IgD-negative memory B cell (primary cell): ENCODE measurements around the gene PDZD4. TPM values are rescaled to one million over a fixed set of nuclear protein-coding genes. Genes with fewer than 3 reads are reported as not detected.
A peak's percentile ranks its signal among the peaks of the same experiment; 100 is the strongest.

ENCODE experiments used
- H3K27ac Mint-ChIP-seq, 3 donors: one replicate each; pipeline ENCODE4 v1.8.0; 2020 to 2022; ENCODE audit warnings: mild to moderate bottlenecking in 3 of 3, mixed read lengths in 3 of 3, moderate library complexity in 1 of 3
- H3K27me3 Mint-ChIP-seq: one replicate; pipeline ENCODE4 v1.8.0; 2021; ENCODE audit warnings: mixed read lengths
- H3K36me3 Mint-ChIP-seq: one replicate; pipeline ENCODE4 v1.8.0; 2020; ENCODE audit warnings: mild to moderate bottlenecking, mixed read lengths
- H3K4me1 Mint-ChIP-seq, 3 donors: one replicate each; pipeline ENCODE4 v1.8.0; 2020 to 2022; ENCODE audit warnings: mixed read lengths in 3 of 3, mild to moderate bottlenecking in 1 of 3
- H3K4me3 Mint-ChIP-seq, 4 donors: one replicate each; pipeline ENCODE4 v1.8.0; 2020 to 2022; ENCODE audit warnings: mild to moderate bottlenecking in 4 of 4, mixed read lengths in 4 of 4, moderate library complexity in 3 of 4
- H3K9me3 Mint-ChIP-seq, 3 donors: one replicate each; pipeline ENCODE4 v1.8.0; 2020 to 2021; ENCODE audit warnings: mixed read lengths in 3 of 3, mild to moderate bottlenecking in 1 of 3
- polyA plus RNA-seq: library from polyadenylated mRNA; unstranded; fragments of 300-500 nt; fragmentation: Illumina TruSeq; gene quantifications from one replicate; pipeline ENCODE4 v1.2.3, GENCODE V29; 2021

Gene PDZD4
- polyA plus RNA-seq, 1 donor from 2014 or later = 0.15 TPM

DNA sequence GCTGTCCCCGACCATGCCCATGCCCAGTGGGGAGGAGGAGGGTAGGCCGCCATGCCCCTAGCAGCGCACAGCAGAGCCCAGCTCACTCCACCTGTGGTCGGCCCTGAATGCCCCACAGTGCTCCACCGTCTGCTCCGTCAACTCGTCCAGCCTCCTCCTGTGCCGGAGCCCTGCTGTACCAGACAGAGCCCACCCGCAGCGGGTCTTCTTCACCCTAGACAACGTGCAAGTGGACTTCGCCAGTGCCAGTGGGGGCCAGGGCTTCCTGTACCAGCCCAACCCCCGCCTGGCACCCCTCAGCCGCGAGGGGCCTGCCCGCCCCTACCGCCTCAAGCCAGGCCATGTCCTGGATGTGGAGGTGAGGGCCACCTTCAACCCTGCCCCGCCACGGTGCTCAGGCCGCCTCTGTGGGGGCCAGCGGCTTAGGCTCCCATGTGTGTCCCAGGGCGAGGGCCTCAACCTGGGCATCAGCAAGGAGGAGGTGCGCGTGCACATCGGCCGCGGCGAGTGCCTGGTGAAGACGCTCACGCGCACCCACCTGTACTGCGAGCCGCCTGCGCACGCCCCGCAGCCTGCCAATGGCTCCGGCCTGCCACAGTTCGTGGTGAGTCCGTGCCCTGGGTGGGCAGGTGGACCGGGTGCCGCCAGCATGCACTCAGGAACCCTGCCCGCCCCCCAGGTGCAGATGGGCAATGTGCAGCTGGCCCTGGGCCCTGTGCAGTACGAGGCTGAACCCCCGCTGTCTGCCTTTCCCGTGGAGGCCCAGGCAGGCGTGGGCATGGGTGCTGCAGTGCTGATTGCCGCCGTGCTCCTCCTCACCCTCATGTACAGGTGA is 56.4 kb downstream of the PDZD4 start:
- no peak overlapping the region for H3K4me3 Mint-ChIP-seq
- no peaks in the 10 kb centered on the region for H3K36me3 Mint-ChIP-seq
- no peak overlapping the region for H3K27ac Mint-ChIP-seq
- peaks cover 1% of the 10 kb centered on the region for H3K27me3 Mint-ChIP-seq
- H3K4me1 Mint-ChIP-seq = peaks cover 0 to 2% (median 0%) of the 10 kb centered on the region in 3 donors
- no peaks in the 10 kb centered on the region for H3K9me3 Mint-ChIP-seq

GRCh38 chrX:153773218-153773611 is 57.1 kb downstream of the PDZD4 start:
- no peak overlapping the region for H3K27ac Mint-ChIP-seq
- H3K27me3 Mint-ChIP-seq = peaks cover 1% of the 10 kb centered on the region
- no peaks in the 10 kb centered on the region for H3K9me3 Mint-ChIP-seq
- H3K4me3 Mint-ChIP-seq = no peak overlapping the region
- no peaks in the 10 kb centered on the region for H3K36me3 Mint-ChIP-seq
- H3K4me1 Mint-ChIP-seq = peaks cover 0 to 2% (median 0%) of the 10 kb centered on the region in 3 donors

DNA sequence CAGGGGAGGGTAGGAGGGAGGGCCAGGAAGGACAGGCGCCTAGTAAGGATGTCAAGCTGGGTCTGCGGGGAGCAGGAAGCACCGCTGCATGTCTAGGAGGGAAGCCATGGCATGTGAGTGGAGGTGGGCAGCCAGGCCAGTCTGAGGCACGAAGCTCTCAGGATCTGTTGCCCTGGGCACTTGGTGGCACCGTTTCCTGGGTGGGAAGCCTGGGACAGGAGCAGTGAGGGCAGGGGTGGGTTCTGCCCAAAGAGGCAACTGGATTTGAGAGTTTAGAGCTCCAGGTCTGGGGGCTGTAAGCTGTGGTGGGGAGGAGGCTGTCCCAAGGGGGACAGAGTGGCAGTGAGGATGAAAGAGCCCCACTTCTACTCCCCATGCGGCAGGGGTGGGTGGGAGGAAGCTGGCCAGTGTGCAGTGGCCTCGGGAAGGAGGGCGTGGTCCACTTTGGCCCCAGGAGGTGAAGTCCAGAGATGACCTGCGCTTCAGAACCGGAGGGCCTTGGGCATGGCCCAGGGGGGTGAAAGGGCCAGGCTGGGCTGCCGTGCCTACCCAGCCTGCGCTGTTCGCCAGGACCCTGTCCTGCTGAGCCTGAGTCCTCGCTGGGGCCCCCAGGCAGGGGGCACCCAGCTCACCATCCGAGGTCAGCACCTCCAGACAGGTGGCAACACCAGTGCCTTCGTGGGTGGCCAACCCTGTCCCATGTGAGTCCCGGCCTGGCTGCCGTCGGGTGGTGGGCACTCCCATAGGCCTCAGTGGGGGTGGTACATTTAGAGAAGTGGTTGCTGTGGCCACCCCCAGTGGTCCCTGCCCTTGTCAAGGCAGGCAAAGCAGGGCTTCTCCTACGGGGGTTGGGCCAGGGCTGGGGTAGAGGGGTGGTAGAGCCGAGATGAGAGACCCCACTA is 57.8 kb downstream of the PDZD4 start:
- Mint-ChIP-seq H3K27me3 (peaks cover 1% of the 10 kb centered on the region), H3K4me3 (no peak overlapping the region), H3K9me3 (no peaks in the 10 kb centered on the region), H3K27ac (no peak overlapping the region), H3K4me1 (peaks cover 0 to 2% (median 0%) of the 10 kb centered on the region in 3 donors), H3K36me3 (no peaks in the 10 kb centered on the region)

DNA sequence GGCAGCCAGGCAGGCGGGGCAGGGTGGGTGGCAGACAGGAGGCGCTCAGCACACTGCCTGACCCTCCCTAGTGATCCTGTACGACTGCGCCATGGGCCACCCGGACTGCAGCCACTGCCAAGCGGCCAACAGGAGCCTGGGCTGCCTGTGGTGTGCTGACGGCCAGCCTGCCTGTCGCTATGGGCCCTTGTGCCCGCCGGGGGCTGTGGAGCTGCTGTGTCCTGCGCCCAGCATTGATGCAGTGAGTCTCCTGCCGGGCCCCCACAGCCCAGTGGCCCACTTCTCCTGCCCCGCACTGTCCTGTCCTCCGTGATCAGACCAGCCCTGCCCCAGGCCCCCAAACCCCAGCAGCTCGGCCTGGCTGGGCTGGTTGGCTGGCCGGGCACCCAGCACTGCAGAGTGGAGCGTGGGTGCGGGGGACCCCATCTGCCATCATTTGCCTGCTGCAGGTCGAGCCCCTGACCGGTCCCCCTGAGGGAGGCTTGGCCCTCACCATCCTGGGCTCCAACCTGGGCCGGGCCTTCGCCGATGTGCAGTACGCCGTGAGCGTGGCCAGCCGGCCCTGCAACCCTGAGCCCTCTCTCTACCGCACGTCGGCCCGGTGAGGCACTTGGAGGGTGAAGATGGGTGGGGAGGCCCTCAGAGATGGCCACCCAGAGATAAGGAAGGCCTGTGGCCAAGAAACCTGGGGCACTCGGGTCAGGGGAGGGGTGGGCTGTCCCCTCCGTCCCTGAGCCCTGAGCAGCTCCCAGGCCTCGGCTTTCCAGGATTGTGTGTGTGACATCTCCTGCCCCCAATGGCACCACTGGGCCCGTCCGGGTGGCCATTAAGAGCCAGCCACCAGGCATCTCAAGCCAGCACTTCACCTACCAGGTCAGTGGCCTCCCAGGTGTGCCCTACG is 58.7 kb downstream of the PDZD4 start:
- H3K9me3 Mint-ChIP-seq = no peaks in the 10 kb centered on the region
- peaks cover 0 to 2% (median 0%) of the 10 kb centered on the region in 3 donors for H3K4me1 Mint-ChIP-seq
- no peak overlapping the region for H3K27ac Mint-ChIP-seq
- no peak overlapping the region for H3K4me3 Mint-ChIP-seq
- H3K36me3 Mint-ChIP-seq = no peaks in the 10 kb centered on the region
- peaks cover 1% of the 10 kb centered on the region for H3K27me3 Mint-ChIP-seq

GRCh38 chrX:153770601-153771414 is 59.5 kb downstream of the PDZD4 start:
- H3K9me3 Mint-ChIP-seq = no peaks in the 10 kb centered on the region
- H3K27me3 Mint-ChIP-seq = peaks cover 1% of the 10 kb centered on the region
- H3K36me3 Mint-ChIP-seq = no peaks in the 10 kb centered on the region
- H3K4me1 Mint-ChIP-seq = peaks cover 0 to 2% (median 0%) of the 10 kb centered on the region in 3 donors
- H3K4me3 Mint-ChIP-seq = no peak overlapping the region
- no peak overlapping the region for H3K27ac Mint-ChIP-seq

- Mint-ChIP-seq H3K4me3 (peak overlapping the region in 1 of 4 donors; percentile 57), H3K4me1 (peaks cover 0 to 2% (median 0%) of the 10 kb centered on the region in 3 donors), H3K9me3 (no peaks in the 10 kb centered on the region), H3K36me3 (no peaks in the 10 kb centered on the region), H3K27me3 (peaks cover 1% of the 10 kb centered on the region), H3K27ac (no peak overlapping the region)
Measured at GRCh38 chrX:153769865-153770600, 60.3 kb downstream of the PDZD4 start.

- H3K4me3 Mint-ChIP-seq = no peak overlapping the region
- no peak overlapping the region for H3K27ac Mint-ChIP-seq
- H3K36me3 Mint-ChIP-seq = no peaks in the 10 kb centered on the region
Measured at GRCh38 chrX:153769158-153769864, 61.0 kb downstream of the PDZD4 start.

DNA sequence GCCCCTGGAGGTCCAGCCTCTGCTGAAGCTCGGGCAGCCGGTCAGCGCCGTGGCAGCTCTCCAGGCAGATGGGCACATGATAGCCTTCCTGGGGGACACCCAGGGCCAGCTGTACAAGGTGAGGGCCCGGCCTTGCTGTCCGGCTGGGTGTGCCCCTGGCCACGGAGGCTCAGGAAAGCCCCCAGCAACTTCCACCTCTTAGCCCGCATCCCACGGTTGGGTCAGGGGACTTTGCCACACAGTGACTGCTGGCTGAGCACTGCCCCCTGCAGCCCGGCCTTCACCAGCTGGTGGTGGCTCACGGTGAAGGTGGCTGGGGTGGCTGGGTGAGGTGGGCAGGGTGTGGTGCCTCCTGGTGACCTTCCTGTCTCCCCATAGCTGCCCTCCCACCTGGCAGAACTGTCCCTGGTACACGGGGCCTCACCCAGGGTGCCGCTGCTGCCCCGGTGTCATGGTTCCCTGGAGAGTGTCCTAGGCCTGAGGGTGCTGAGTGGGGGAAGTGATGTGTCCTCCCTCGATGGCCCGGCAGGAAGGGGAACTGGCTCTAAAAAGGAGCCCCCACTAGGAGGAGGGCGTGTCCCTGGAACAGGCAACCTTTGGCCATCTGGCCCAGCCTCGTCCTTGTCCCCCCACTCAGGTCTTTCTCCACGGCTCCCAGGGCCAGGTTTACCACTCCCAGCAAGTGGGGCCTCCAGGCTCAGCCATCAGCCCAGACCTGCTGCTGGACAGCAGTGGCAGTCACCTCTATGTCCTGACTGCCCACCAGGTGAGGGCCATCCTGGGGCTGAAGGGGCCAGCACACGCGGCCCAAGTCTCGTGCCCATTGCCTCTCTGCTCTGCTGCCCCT is 61.8 kb downstream of the PDZD4 start:
- Mint-ChIP-seq H3K4me3 (peak overlapping the region in 1 of 4 donors; percentile 60), H3K27me3 (peaks cover 1% of the 10 kb centered on the region), H3K4me1 (peaks cover 0 to 4% (median 2%) of the 10 kb centered on the region in 3 donors), H3K9me3 (no peaks in the 10 kb centered on the region), H3K27ac (no peak overlapping the region), H3K36me3 (no peaks in the 10 kb centered on the region)

More at GRCh38 chrX:153769158-153769864, 61.0 kb downstream of the PDZD4 start:
- peaks cover 0 to 2% (median 0%) of the 10 kb centered on the region in 3 donors for H3K4me1 Mint-ChIP-seq
- peaks cover 1% of the 10 kb centered on the region for H3K27me3 Mint-ChIP-seq
- no peaks in the 10 kb centered on the region for H3K9me3 Mint-ChIP-seq

GRCh38 chrX:153767674-153768055 is 62.7 kb downstream of the PDZD4 start:
- H3K4me1 Mint-ChIP-seq = peaks cover 0 to 4% (median 2%) of the 10 kb centered on the region in 3 donors
- H3K27ac Mint-ChIP-seq = no peak overlapping the region
- no peaks in the 10 kb centered on the region for H3K9me3 Mint-ChIP-seq
- H3K4me3 Mint-ChIP-seq = no peak overlapping the region
- H3K27me3 Mint-ChIP-seq = peaks cover 3% of the 10 kb centered on the region
- no peaks in the 10 kb centered on the region for H3K36me3 Mint-ChIP-seq

GRCh38 chrX:153766871-153767673 is 63.3 kb downstream of the PDZD4 start:
- Mint-ChIP-seq H3K27me3 (peaks cover 3% of the 10 kb centered on the region), H3K27ac (no peak overlapping the region), H3K4me1 (peaks cover 0 to 4% (median 2%) of the 10 kb centered on the region in 3 donors), H3K4me3 (no peak overlapping the region), H3K9me3 (no peaks in the 10 kb centered on the region), H3K36me3 (no peaks in the 10 kb centered on the region)

GRCh38 chrX:153766098-153766817 is 64.1 kb downstream of the PDZD4 start:
- peaks cover 3% of the 10 kb centered on the region for H3K27me3 Mint-ChIP-seq
- H3K27ac Mint-ChIP-seq = no peak overlapping the region
- H3K9me3 Mint-ChIP-seq = no peaks in the 10 kb centered on the region
- peaks cover 0 to 4% (median 2%) of the 10 kb centered on the region in 3 donors for H3K4me1 Mint-ChIP-seq
- H3K4me3 Mint-ChIP-seq = no peak overlapping the region
- H3K36me3 Mint-ChIP-seq = no peaks in the 10 kb centered on the region
